OCI-LY1 (cell line): ENCODE data around the gene MAP7.

Experiments
- H2AFZ ChIP-seq: fragments of 200-600 bp; sonication (generic), shearing (Covaris generic); 2 replicates; pipeline ENCODE4 v1.6.0; 2014; ENCODE audit warnings: antibody characterized with exemption, mild to moderate bottlenecking, low read length
- H3F3A ChIP-seq: fragments of 200-600 bp; sonication (generic), shearing (Covaris generic); 2 replicates; pipeline ENCODE4 v1.6.0; 2014; ENCODE audit warnings: mild to moderate bottlenecking, antibody characterized with exemption, low read length, moderate library complexity; ENCODE audit not compliant: insufficient read depth
- H3K27ac ChIP-seq: fragments of 200-600 bp; sonication (generic); 2 replicates; pipeline ENCODE4 v1.5.1; 2014; ENCODE audit warnings: low read length, mixed run types, mild to moderate bottlenecking, low read depth; ENCODE audit not compliant: poor library complexity, severe bottlenecking
- H3K27me3 ChIP-seq: fragments of 200-600 bp; sonication (generic); 2 replicates; pipeline ENCODE4 v1.6.0; 2014; ENCODE audit warnings: antibody characterized with exemption, mild to moderate bottlenecking, low read length, moderate library complexity; ENCODE audit not compliant: insufficient read depth
- H3K36me3 ChIP-seq: fragments of 200-600 bp; sonication (generic); 2 replicates; pipeline ENCODE4 v1.6.1; 2014; ENCODE audit warnings: mild to moderate bottlenecking, antibody characterized with exemption, low read length, moderate library complexity, mixed read lengths; ENCODE audit not compliant: insufficient read depth
- H3K4me1 ChIP-seq: fragments of 200-600 bp; sonication (generic); 2 replicates; pipeline ENCODE4 v1.5.1; 2014; ENCODE audit warnings: mild to moderate bottlenecking, low read length, moderate library complexity; ENCODE audit not compliant: insufficient read depth, severe bottlenecking
- H3K4me2 ChIP-seq: fragments of 200-600 bp; sonication (generic), shearing (Covaris generic); 2 replicates; pipeline ENCODE4 v1.6.1; 2014; ENCODE audit warnings: low read length
- H3K4me3 ChIP-seq: fragments of 200-600 bp; sonication (generic); 2 replicates; pipeline ENCODE4 v1.5.1; 2014; ENCODE audit warnings: low read length, low read depth, mild to moderate bottlenecking, mixed read lengths; ENCODE audit not compliant: poor library complexity, severe bottlenecking
- H3K79me2 ChIP-seq: fragments of 200-600 bp; shearing (Covaris generic); 2 replicates; pipeline ENCODE4 v1.6.1; 2016; ENCODE audit warnings: mixed run types, low read length, mixed read lengths; ENCODE audit not compliant: insufficient read depth
- H3K9ac ChIP-seq: fragments of 200-600 bp; sonication (generic), shearing (Covaris generic); 2 replicates; pipeline ENCODE4 v1.6.1; 2014; ENCODE audit warnings: mild to moderate bottlenecking, low read length, mixed read lengths
- H3K9me2 ChIP-seq: fragments of 200-600 bp; sonication (generic), shearing (Covaris generic); 2 replicates; pipeline ENCODE4 v1.6.1; 2014; ENCODE audit warnings: low read depth, mild to moderate bottlenecking, low read length, mixed read lengths
- H3K9me3 ChIP-seq: fragments of 200-600 bp; shearing (Covaris generic); 2 replicates; pipeline ENCODE4 v1.6.1; 2014; ENCODE audit warnings: low read length, mixed read lengths
- H4K20me1 ChIP-seq: fragments of 200-600 bp; sonication (generic), shearing (Covaris generic); 2 replicates; pipeline ENCODE4 v1.6.0; 2016; ENCODE audit warnings: mild to moderate bottlenecking, low read length; ENCODE audit not compliant: insufficient read depth
- EZH2 ChIP-seq: fragments of 200-600 bp; sonication (generic), shearing (Covaris generic); IDR thresholded peaks from 2 replicates; pipeline ENCODE4 v1.8.0; 2017; ENCODE audit warnings: borderline replicate concordance, mixed run types, mild to moderate bottlenecking, antibody characterized with exemption, low read length, moderate library complexity, mixed read lengths
- TF ChIP-seq, protein P1 (sequence below): fragments of 200-600 bp; sonication (generic), shearing (Covaris generic); IDR thresholded peaks from 2 replicates; pipeline ENCODE4 v1.5.1; 2017; ENCODE audit warnings: mild to moderate bottlenecking, antibody characterized with exemption, low read length, moderate library complexity, mixed read lengths

Gene MAP7

GRCh38 chr6:136424450-136424849 is 125.8 kb downstream of the MAP7 start:
- Histone ChIP-seq H3K79me2 (no peaks in the 10 kb centered on the region), H3K9me2 (no peaks in the 10 kb centered on the region), H3K4me2 (no peak overlapping the region), H3K9ac (no peak overlapping the region), H3F3A (no peaks in the 10 kb centered on the region), H3K4me3 (no peak overlapping the region), H2AFZ (no peak overlapping the region), H3K27ac (no peak overlapping the region), H3K9me3 (no peaks in the 10 kb centered on the region), H4K20me1 (no peaks in the 10 kb centered on the region), H3K27me3 (no peaks in the 10 kb centered on the region), H3K4me1 (no peaks in the 10 kb centered on the region), H3K36me3 (no peaks in the 10 kb centered on the region)
- TF ChIP-seq, protein P1, sequence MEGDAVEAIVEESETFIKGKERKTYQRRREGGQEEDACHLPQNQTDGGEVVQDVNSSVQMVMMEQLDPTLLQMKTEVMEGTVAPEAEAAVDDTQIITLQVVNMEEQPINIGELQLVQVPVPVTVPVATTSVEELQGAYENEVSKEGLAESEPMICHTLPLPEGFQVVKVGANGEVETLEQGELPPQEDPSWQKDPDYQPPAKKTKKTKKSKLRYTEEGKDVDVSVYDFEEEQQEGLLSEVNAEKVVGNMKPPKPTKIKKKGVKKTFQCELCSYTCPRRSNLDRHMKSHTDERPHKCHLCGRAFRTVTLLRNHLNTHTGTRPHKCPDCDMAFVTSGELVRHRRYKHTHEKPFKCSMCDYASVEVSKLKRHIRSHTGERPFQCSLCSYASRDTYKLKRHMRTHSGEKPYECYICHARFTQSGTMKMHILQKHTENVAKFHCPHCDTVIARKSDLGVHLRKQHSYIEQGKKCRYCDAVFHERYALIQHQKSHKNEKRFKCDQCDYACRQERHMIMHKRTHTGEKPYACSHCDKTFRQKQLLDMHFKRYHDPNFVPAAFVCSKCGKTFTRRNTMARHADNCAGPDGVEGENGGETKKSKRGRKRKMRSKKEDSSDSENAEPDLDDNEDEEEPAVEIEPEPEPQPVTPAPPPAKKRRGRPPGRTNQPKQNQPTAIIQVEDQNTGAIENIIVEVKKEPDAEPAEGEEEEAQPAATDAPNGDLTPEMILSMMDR = no peak
- no peak for TF ChIP-seq EZH2

GRCh38 chr6:136421537-136422158 is 128.6 kb downstream of the MAP7 start:
- Histone ChIP-seq H3K36me3 (no peaks in the 10 kb centered on the region), H3F3A (no peaks in the 10 kb centered on the region), H2AFZ (no peak overlapping the region), H3K27me3 (no peaks in the 10 kb centered on the region), H3K4me2 (no peak overlapping the region), H3K4me1 (no peaks in the 10 kb centered on the region), H3K9me3 (no peaks in the 10 kb centered on the region), H3K27ac (no peak overlapping the region), H3K9ac (no peak overlapping the region), H3K9me2 (no peaks in the 10 kb centered on the region), H3K79me2 (no peaks in the 10 kb centered on the region), H4K20me1 (no peaks in the 10 kb centered on the region), H3K4me3 (no peak overlapping the region)
- TF ChIP-seq EZH2 = no peak
- TF ChIP-seq, protein P1 = no peak

- Histone ChIP-seq H3F3A (no peaks in the 10 kb centered on the region), H3K4me2 (no peak overlapping the region), H3K9me3 (no peaks in the 10 kb centered on the region), H3K27ac (no peak overlapping the region), H3K4me3 (no peak overlapping the region), H2AFZ (no peak overlapping the region), H3K9me2 (no peaks in the 10 kb centered on the region), H3K9ac (no peak overlapping the region), H3K36me3 (no peaks in the 10 kb centered on the region), H3K4me1 (no peaks in the 10 kb centered on the region), H3K79me2 (no peaks in the 10 kb centered on the region), H3K27me3 (no peaks in the 10 kb centered on the region), H4K20me1 (no peaks in the 10 kb centered on the region)
- TF ChIP-seq EZH2 = no peak
- TF ChIP-seq, protein P1 = no peak
Measured at GRCh38 chr6:136420853-136421252, 129.4 kb downstream of the MAP7 start.
